Neural cell (in vitro differentiated cells): ENCODE measurements around the gene NLRC3. TPM values are rescaled to one million over a fixed set of nuclear protein-coding genes. Genes with fewer than 3 reads are reported as not detected.

Experiments
- H2AFZ ChIP-seq: fragments of 200-600, 300-800 bp; sonication (generic), shearing (Covaris generic); 2 replicates; pipeline ENCODE4 v1.6.0; 2014; ENCODE audit warnings: low read depth, mild to moderate bottlenecking, antibody characterized with exemption, low read length, moderate library complexity
- H3F3A ChIP-seq: fragments of 200-600 bp; shearing (Covaris generic); 2 replicates; pipeline ENCODE4 v1.6.1; 2016; ENCODE audit warnings: mild to moderate bottlenecking, moderate library complexity, mixed read lengths, antibody characterized with exemption, low read length; ENCODE audit not compliant: insufficient read depth, poor library complexity, severe bottlenecking
- H3K27ac ChIP-seq: fragments of 200-600, 300-800 bp; sonication (generic), shearing (Covaris generic); 2 replicates; pipeline ENCODE4 v1.5.1; 2014; ENCODE audit warnings: mild to moderate bottlenecking, low read length, moderate library complexity
- H3K27me3 ChIP-seq: fragments of 300-800, 200-600 bp; sonication (generic), shearing (Covaris generic); 2 replicates; pipeline ENCODE4 v1.6.0; 2014; ENCODE audit warnings: mild to moderate bottlenecking, low read depth, low read length, moderate library complexity; ENCODE audit not compliant: insufficient read depth
- H3K36me3 ChIP-seq: fragments of 300-800, 200-600 bp; sonication (generic), shearing (Covaris generic); 2 replicates; pipeline ENCODE4 v1.5.1; 2014; ENCODE audit warnings: mild to moderate bottlenecking, antibody characterized with exemption, low read length, moderate library complexity; ENCODE audit not compliant: insufficient read depth
- H3K4me2 ChIP-seq: fragments of 300-800, 200-600 bp; sonication (generic), shearing (Covaris generic); 2 replicates; pipeline ENCODE4 v1.6.0; 2014; ENCODE audit warnings: mild to moderate bottlenecking, low read length
- H3K4me3 ChIP-seq: fragments of 300-800, 200-600 bp; sonication (generic), shearing (Covaris generic); 2 replicates; pipeline ENCODE4 v1.5.1; 2014; ENCODE audit warnings: mild to moderate bottlenecking, low read length, moderate library complexity
- H3K79me2 ChIP-seq: fragments of 200-600 bp; shearing (Covaris generic); replicated peaks from 2 replicates; pipeline ENCODE4 v1.6.0; 2014; ENCODE audit warnings: mild to moderate bottlenecking, low read length, moderate library complexity; ENCODE audit not compliant: insufficient read depth
- H3K9ac ChIP-seq: fragments of 300-800, 200-600 bp; sonication (generic), shearing (Covaris generic); 2 replicates; pipeline ENCODE4 v1.6.1; 2016; ENCODE audit warnings: mild to moderate bottlenecking, low read length, mixed read lengths
- H3K9me2 ChIP-seq: fragments of 200-600 bp; shearing (Covaris generic); 2 replicates; pipeline ENCODE4 v1.6.1; 2016; ENCODE audit warnings: mild to moderate bottlenecking, low read length, mixed read lengths; ENCODE audit not compliant: insufficient read depth
- H3K9me3 ChIP-seq: fragments of 200-600, 300-800 bp; sonication (generic), shearing (Covaris generic); 2 replicates; pipeline ENCODE4 v1.6.1; 2016; ENCODE audit warnings: mild to moderate bottlenecking, mixed run types, low read length, moderate library complexity, mixed read lengths
- H4K20me1 ChIP-seq: fragments of 200-600 bp; shearing (Covaris generic); 2 replicates; pipeline ENCODE4 v1.6.1; 2016; ENCODE audit warnings: mild to moderate bottlenecking, mixed run types; ENCODE audit not compliant: insufficient read depth
- CTCF ChIP-seq: fragments of 450-650 bp; IDR thresholded peaks from 2 replicates; pipeline ENCODE4 v1.5.1; 2014; ENCODE audit warnings: antibody characterized with exemption, mild to moderate bottlenecking, moderate library complexity; ENCODE audit not compliant: poor library complexity, severe bottlenecking
- EP300 ChIP-seq: fragments of 450-650 bp; conservative IDR thresholded peaks from 2 replicates; pipeline ENCODE4 v1.6.1; 2014; ENCODE audit warnings: antibody characterized with exemption, mild to moderate bottlenecking, moderate library complexity; ENCODE audit not compliant: poor library complexity, severe bottlenecking
- EZH2 ChIP-seq: fragments of 200-600, 300-800 bp; shearing (Covaris generic), sonication (generic); IDR thresholded peaks from 2 replicates; pipeline ENCODE4 v1.6.1; 2014; ENCODE audit warnings: antibody characterized with exemption, low read length, borderline replicate concordance, mild to moderate bottlenecking; ENCODE audit not compliant: insufficient read depth, poor library complexity, severe bottlenecking
- MXI1 ChIP-seq: fragments of 450-650 bp; conservative IDR thresholded peaks from 2 replicates; pipeline ENCODE4 v1.6.1; 2014; ENCODE audit warnings: antibody characterized with exemption, mild to moderate bottlenecking; ENCODE audit not compliant: poor library complexity, severe bottlenecking
- POLR2AphosphoS5 ChIP-seq: IDR thresholded peaks from 2 replicates; pipeline ENCODE4 v1.6.1; 2012
- RAD21 ChIP-seq: fragments of 450-650 bp; conservative IDR thresholded peaks from 2 replicates; pipeline ENCODE4 v1.6.1; 2014; ENCODE audit warnings: antibody characterized with exemption, mild to moderate bottlenecking, moderate library complexity
- SMC3 ChIP-seq: fragments of 450-650 bp; conservative IDR thresholded peaks from 2 replicates; pipeline ENCODE4 v1.6.1; 2014; ENCODE audit warnings: antibody characterized with exemption, mild to moderate bottlenecking, moderate library complexity; ENCODE audit not compliant: poor library complexity
- TAF1 ChIP-seq: IDR thresholded peaks from 2 replicates; pipeline ENCODE4 v1.6.1; 2012; ENCODE audit warnings: low read depth
- polyA plus RNA-seq: library from polyadenylated mRNA; depleted of rRNA; stranded (reverse); fragments of >200 nt; gene quantifications from 2 replicates; pipeline ENCODE4 v1.2.3, GENCODE V29; 2014
- TF ChIP-seq, protein P1 (sequence below): IDR thresholded peaks from 2 replicates; pipeline ENCODE4 v1.6.1; 2012; ENCODE audit warnings: borderline replicate concordance

NLRC3 gene
- polyA plus RNA-seq, 1 donor from 2014 or later = 0.57 TPM

DNA sequence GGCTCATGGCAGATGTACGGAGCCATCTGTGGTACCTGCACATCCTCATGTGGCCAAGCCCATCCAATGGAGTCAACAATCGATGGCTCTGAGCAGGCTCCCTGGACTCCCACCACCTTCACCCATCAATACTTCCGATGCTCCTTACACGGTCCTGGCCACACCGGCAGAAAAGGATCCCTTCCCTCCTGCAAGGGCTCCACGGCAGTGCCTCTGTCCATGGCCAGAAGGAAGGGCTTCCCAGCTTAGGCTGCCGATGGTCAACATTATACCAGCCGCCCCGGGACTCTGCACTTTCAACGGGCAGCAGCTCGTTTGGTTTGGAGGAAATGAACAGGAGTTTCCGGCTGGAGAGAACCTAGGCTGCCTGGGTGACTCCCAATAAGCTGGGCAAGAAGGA, 21.0 kb upstream of the NLRC3 start:
- Histone ChIP-seq H3F3A (no peaks in the 10 kb centered on the region), H3K36me3 (peaks cover 18% of the 10 kb centered on the region), H3K4me2 (no peak overlapping the region), H4K20me1 (no peaks in the 10 kb centered on the region), H3K9me2 (no peaks in the 10 kb centered on the region), H3K79me2 (no peaks in the 10 kb centered on the region), H2AFZ (no peak overlapping the region), H3K27ac (no peak overlapping the region), H3K9me3 (peaks cover 4% of the 10 kb centered on the region), H3K9ac (no peak overlapping the region), H3K27me3 (no peaks in the 10 kb centered on the region), H3K4me3 (no peak overlapping the region)
- no peak for TF ChIP-seq RAD21
- no peak for TF ChIP-seq SMC3
- no peak for TF ChIP-seq CTCF
- TF ChIP-seq EP300 = no peak
- TF ChIP-seq TAF1 = no peak
- TF ChIP-seq, protein P1, sequence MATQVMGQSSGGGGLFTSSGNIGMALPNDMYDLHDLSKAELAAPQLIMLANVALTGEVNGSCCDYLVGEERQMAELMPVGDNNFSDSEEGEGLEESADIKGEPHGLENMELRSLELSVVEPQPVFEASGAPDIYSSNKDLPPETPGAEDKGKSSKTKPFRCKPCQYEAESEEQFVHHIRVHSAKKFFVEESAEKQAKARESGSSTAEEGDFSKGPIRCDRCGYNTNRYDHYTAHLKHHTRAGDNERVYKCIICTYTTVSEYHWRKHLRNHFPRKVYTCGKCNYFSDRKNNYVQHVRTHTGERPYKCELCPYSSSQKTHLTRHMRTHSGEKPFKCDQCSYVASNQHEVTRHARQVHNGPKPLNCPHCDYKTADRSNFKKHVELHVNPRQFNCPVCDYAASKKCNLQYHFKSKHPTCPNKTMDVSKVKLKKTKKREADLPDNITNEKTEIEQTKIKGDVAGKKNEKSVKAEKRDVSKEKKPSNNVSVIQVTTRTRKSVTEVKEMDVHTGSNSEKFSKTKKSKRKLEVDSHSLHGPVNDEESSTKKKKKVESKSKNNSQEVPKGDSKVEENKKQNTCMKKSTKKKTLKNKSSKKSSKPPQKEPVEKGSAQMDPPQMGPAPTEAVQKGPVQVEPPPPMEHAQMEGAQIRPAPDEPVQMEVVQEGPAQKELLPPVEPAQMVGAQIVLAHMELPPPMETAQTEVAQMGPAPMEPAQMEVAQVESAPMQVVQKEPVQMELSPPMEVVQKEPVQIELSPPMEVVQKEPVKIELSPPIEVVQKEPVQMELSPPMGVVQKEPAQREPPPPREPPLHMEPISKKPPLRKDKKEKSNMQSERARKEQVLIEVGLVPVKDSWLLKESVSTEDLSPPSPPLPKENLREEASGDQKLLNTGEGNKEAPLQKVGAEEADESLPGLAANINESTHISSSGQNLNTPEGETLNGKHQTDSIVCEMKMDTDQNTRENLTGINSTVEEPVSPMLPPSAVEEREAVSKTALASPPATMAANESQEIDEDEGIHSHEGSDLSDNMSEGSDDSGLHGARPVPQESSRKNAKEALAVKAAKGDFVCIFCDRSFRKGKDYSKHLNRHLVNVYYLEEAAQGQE = no peak
- no peak for TF ChIP-seq EZH2
- TF ChIP-seq MXI1 = no peak
- TF ChIP-seq POLR2AphosphoS5 = no peak

- H3K36me3 ChIP-seq = peaks cover 18% of the 10 kb centered on the region
Measured at GRCh38 chr16:3597676-3598075, 20.5 kb upstream of the NLRC3 start.

More at GRCh38 chr16:3597676-3598075, 20.5 kb upstream of the NLRC3 start:
- TF ChIP-seq, protein P1 = no peak
- TF ChIP-seq TAF1 = no peak
- no peak for TF ChIP-seq MXI1
- no peak for TF ChIP-seq POLR2AphosphoS5
- TF ChIP-seq EP300 = no peak
- H3K9ac ChIP-seq = no peak overlapping the region
- no peak overlapping the region for H3K27ac ChIP-seq
- H3K4me2 ChIP-seq = no peak overlapping the region
- peaks cover 4% of the 10 kb centered on the region for H3K9me3 ChIP-seq
- no peak overlapping the region for H2AFZ ChIP-seq
- H3K27me3 ChIP-seq = no peaks in the 10 kb centered on the region
- no peaks in the 10 kb centered on the region for H4K20me1 ChIP-seq
- H3F3A ChIP-seq = no peaks in the 10 kb centered on the region
- H3K79me2 ChIP-seq = no peaks in the 10 kb centered on the region
- no peaks in the 10 kb centered on the region for H3K9me2 ChIP-seq
- H3K4me3 ChIP-seq = no peak overlapping the region
